ENCODE measurements around the gene MDP1. TPM values are rescaled to one million over a fixed set of nuclear protein-coding genes. Genes with fewer than 3 reads are reported as not detected.
"Not testable (repeated sequence)": the region's sequence is repeated elsewhere in the genome, so short reads cannot be mapped to it uniquely, and the experiment has no call there.

MDP1 gene
- total RNA-seq, 6 experiments from 2014 or later, result 9.8 to 14.4 (median 12.3) TPM

GRCh38 chr14:24219080-24219479 lies 3.2 kb upstream of the MDP1 start:
- TF ChIP-seq, protein P1, sequence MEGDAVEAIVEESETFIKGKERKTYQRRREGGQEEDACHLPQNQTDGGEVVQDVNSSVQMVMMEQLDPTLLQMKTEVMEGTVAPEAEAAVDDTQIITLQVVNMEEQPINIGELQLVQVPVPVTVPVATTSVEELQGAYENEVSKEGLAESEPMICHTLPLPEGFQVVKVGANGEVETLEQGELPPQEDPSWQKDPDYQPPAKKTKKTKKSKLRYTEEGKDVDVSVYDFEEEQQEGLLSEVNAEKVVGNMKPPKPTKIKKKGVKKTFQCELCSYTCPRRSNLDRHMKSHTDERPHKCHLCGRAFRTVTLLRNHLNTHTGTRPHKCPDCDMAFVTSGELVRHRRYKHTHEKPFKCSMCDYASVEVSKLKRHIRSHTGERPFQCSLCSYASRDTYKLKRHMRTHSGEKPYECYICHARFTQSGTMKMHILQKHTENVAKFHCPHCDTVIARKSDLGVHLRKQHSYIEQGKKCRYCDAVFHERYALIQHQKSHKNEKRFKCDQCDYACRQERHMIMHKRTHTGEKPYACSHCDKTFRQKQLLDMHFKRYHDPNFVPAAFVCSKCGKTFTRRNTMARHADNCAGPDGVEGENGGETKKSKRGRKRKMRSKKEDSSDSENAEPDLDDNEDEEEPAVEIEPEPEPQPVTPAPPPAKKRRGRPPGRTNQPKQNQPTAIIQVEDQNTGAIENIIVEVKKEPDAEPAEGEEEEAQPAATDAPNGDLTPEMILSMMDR (IDR thresholded peaks at IDR 0.05), result no peak

GRCh38 chr14:24216876-24217275 lies 1.0 kb upstream of the MDP1 start:
- H3K4me1 Mint-ChIP-seq (ENCODE audit: low read depth), result peaks cover 38% of the 10 kb centered on the region
- H3K27ac Mint-ChIP-seq, result peak overlapping the region; percentile 4; the same call in 1 of the 2 replicates
- not testable (repeated sequence) for DNase-seq; H3K9me3 Mint-ChIP-seq; H3K36me3 Mint-ChIP-seq (ENCODE audit: low read depth); H3K27me3 Mint-ChIP-seq (ENCODE audit: insufficient read depth); H3K4me3 Mint-ChIP-seq

More at GRCh38 chr14:24219080-24219479, 3.2 kb upstream of the MDP1 start:
- H3K27ac Mint-ChIP-seq, result no peak overlapping the region; the same call in 1 of the 2 replicates
- no peaks in the 10 kb centered on the region for H3K9me3 Mint-ChIP-seq
- no peak overlapping the region for H3K4me3 Mint-ChIP-seq
- H3K36me3 Mint-ChIP-seq (ENCODE audit: low read depth), result 0 out of 2 replicates have a peak, but pooled peaks cover 5% of the 10 kb centered on the region
- peaks cover 29% of the 10 kb centered on the region for H3K4me1 Mint-ChIP-seq (ENCODE audit: low read depth)
- H3K27me3 Mint-ChIP-seq (ENCODE audit: insufficient read depth), result no peaks in the 10 kb centered on the region; the same call in 1 of the 2 replicates
- DNase-seq, result no peak

DNA sequence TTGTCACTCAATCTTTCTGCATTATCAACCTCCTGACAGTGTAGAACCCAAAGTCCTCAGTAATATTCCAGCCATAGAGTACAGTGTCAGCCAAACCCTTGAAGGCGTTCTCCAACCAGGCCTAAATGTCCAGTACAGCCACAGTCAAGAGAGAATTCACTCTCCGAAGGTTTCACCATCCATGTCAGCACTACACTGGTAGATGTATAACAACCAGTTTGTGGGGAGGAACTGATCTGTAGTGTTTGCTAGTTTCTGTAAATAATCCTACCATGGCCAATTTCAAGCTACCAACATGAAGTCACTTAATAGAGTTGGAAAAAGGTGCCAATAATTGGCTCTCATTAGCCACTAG lies 456 bp upstream of the MDP1 start:
- DNase-seq, result no peak
- TF ChIP-seq, protein P1 (IDR thresholded peaks at IDR 0.05), result no peak
- H3K4me1 Mint-ChIP-seq (ENCODE audit: low read depth), result peaks cover 43% of the 10 kb centered on the region
- H3K9me3 Mint-ChIP-seq, result no peaks in the 10 kb centered on the region
- H3K4me3 Mint-ChIP-seq, result peak overlapping the region; percentile 97
- H3K27ac Mint-ChIP-seq, result peak overlapping the region; percentile 91
- peaks cover 2% of the 10 kb centered on the region for H3K27me3 Mint-ChIP-seq (ENCODE audit: insufficient read depth)
- H3K36me3 Mint-ChIP-seq (ENCODE audit: low read depth), result peaks cover 11% of the 10 kb centered on the region; the same call in 1 of the 2 replicates

- Mint-ChIP-seq H3K9me3 (no peaks in the 10 kb centered on the region), H3K27me3 (ENCODE audit: insufficient read depth) (peaks cover 2% of the 10 kb centered on the region), H3K4me3 (peak overlapping the region; percentile 97), H3K36me3 (ENCODE audit: low read depth) (peaks cover 20% of the 10 kb centered on the region; the same call in 1 of the 2 replicates), H3K27ac (peak overlapping the region; percentile 100), H3K4me1 (ENCODE audit: low read depth) (peaks cover 44% of the 10 kb centered on the region)
- TF ChIP-seq, protein P1 (IDR thresholded peaks at IDR 0.05), result peak; percentile 22; the same call in 1 of the 2 replicates
- no peak for DNase-seq
These were observed 1.8 kb downstream of the MDP1 start for GRCh38 chr14:24213866-24214662.

DNA sequence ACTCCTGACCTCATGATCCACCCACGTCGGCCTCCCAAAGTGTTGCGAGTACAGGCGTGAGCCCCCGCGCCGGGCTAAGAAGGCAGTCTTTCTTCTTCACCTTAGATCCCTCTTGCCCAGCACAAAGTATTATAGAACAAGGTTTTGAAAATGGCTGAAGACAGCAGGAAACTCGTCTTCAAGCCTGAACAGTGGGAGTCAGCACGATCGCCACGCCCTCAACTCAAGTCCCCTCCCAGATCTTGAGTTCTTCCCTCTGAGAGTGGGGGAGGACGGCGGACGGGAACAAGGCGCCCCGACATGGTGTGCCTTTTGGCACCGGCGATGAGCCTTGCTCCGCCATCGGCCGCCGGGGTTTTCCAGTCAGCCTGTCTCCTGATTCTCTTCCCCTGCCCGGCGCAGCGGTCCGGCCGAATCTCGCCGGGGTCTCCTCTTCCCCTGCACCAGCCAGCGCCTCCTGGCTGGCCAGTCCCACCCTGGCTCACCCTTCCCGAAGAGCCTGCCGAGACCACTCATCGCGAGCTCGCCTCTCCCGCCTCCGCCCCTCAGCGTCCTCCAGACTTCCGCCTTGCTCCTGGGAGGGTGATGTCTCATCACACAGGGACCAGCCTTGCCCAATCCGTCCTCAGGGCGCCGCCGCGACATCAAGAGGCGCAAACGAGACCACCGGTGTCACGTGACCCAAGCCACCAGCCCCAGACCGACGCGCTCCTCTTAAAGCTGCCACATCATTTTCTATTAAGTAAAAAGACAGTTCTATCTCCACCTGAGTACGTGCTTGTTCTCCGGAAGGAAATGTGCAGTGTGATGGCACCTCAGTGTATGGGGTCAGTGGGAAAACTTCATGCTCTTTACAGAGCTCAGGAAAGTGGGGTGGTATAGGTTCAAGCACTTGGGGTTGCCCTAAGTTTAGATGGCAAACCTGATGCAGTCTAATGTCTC lies 2.7 kb downstream of the MDP1 start, which contains the start of gene CHMP4A:
Gene CHMP4A, minus strand, starts transcription at position 565 of the 942 bp plus-strand sequence. Its CDS starts 49 bp downstream, at position 516.
- DNase-seq, result peak; percentile 98
- Mint-ChIP-seq H3K9me3 (no peaks in the 10 kb centered on the region), H3K4me3 (peak within 1 kb of the TSS; percentile 97), H3K27ac (peak within 1 kb of the TSS; percentile 100), H3K4me1 (ENCODE audit: low read depth) (peaks cover 40% of the 10 kb centered on the region), H3K27me3 (ENCODE audit: insufficient read depth) (peaks cover 2% of the 10 kb centered on the region), H3K36me3 (ENCODE audit: low read depth) (peaks cover 24% of the 10 kb centered on the region)
- TF ChIP-seq, protein P1 (IDR thresholded peaks at IDR 0.05), result peak; percentile 49; the same call in 1 of the 2 replicates
